Measurements from ENCODE around the gene DOK3. TPM values are rescaled to one million over a fixed set of nuclear protein-coding genes. Genes with fewer than 3 reads are reported as not detected.

Gene DOK3
- polyA plus RNA-seq, 1 donor (not counting 4 experiments of a cell fraction or from before 2014, with no cell fraction given), result 1.7 TPM

DNA sequence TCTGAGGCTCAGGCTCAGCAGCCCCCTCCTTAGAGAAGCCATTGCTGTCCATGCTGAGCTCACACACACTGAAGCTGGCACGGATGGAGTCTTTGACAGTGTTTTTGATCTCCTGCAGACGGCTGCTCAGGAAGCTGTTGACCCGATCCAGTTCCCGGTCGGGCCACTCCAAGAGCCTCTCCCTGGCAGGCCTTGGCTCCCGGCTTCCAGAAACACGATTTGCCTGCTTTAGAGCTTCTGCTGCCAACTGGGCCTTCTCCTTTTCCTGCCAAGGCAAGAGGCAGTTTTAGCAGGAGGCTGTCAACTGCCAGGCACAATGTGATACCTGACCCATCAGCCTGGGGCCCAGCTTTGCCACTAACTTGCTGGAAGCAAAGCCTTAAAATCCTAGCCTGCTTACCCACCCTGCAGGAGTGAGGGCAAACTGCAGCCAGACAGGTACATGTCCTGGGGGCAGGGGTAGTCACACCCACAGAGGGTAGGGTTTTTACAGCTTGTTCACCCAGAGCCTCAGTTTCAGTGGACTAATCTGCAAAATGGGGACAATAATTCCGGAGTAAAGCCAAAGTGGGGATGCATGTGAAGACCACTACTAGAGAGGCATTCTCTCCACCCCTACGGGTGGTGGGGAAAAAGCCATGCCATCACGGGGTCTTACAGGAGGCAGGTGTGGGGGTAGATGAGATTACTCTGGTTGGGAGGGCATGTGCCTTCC is 15.5 kb upstream of the DOK3 start:
- no peaks in the 10 kb centered on the region for H4K20me1 ChIP-seq (ENCODE audit: control insufficient read depth, extremely low read depth, insufficient read depth, low read length)
- H3K9me3 ChIP-seq (ENCODE audit: control insufficient read depth, low read depth, low read length), result no peaks in the 10 kb centered on the region
- FAIRE-seq (no peak), DNase-seq (ENCODE audit: low read depth, low spot score) (no peak)
- dilution Hi-C loops (cut with MboI; ENCODE audit: extremely low pct_ligation_motif_present, low sequenced_read_pairs), result no loop called here
- peaks cover 51 to 54% of the 10 kb centered on the region in 2 experiments for H3K36me3 ChIP-seq (ENCODE audit: control insufficient read depth in 2 of 2, extremely low read depth in 1 of 2, insufficient read depth in 2 of 2, low read length in 2 of 2)
- no peak overlapping the region for H3K9ac ChIP-seq (ENCODE audit: control insufficient read depth, extremely low read depth, insufficient read depth, low read length)
- H3K79me2 ChIP-seq (ENCODE audit: control insufficient read depth, insufficient read depth, low read length), result no peaks in the 10 kb centered on the region
- no peak overlapping the region for H3K4me2 ChIP-seq (ENCODE audit: control insufficient read depth, extremely low read depth, insufficient read depth, low read depth, low read length)
- no peak for TF ChIP-seq EZH2 (IDR thresholded peaks at IDR 0.05; ENCODE audit: low read length)
- TF ChIP-seq, protein P1, sequence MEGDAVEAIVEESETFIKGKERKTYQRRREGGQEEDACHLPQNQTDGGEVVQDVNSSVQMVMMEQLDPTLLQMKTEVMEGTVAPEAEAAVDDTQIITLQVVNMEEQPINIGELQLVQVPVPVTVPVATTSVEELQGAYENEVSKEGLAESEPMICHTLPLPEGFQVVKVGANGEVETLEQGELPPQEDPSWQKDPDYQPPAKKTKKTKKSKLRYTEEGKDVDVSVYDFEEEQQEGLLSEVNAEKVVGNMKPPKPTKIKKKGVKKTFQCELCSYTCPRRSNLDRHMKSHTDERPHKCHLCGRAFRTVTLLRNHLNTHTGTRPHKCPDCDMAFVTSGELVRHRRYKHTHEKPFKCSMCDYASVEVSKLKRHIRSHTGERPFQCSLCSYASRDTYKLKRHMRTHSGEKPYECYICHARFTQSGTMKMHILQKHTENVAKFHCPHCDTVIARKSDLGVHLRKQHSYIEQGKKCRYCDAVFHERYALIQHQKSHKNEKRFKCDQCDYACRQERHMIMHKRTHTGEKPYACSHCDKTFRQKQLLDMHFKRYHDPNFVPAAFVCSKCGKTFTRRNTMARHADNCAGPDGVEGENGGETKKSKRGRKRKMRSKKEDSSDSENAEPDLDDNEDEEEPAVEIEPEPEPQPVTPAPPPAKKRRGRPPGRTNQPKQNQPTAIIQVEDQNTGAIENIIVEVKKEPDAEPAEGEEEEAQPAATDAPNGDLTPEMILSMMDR (optimal IDR thresholded peaks at IDR 0.05 in 1 of 3, IDR thresholded peaks at IDR 0.05 in 1 of 3, conservative IDR thresholded peaks at IDR 0.05 in 1 of 3; ENCODE audit: extremely low read depth in 1 of 3, insufficient read depth in 2 of 3, low read length in 3 of 3), result no peak
- no peaks in the 10 kb centered on the region for H3K27me3 ChIP-seq (ENCODE audit: control insufficient read depth, extremely low read depth, insufficient read depth, low read length)
- H3K9me1 ChIP-seq (ENCODE audit: control insufficient read depth, extremely low read depth, insufficient read depth, low read length), result no peaks in the 10 kb centered on the region
- H3K27ac ChIP-seq (ENCODE audit: control insufficient read depth, insufficient read depth, low read length), result no peak overlapping the region
- H2AFZ ChIP-seq (ENCODE audit: control insufficient read depth, low read length), result no peak overlapping the region
- H3K4me1 ChIP-seq (ENCODE audit: control insufficient read depth, extremely low read depth, insufficient read depth, low read length), result peaks cover 10% of the 10 kb centered on the region
- no peak overlapping the region for H3K4me3 ChIP-seq (ENCODE audit: control insufficient read depth in 2 of 3, extremely low read depth in 1 of 3, insufficient read depth in 2 of 3, low read depth in 1 of 3, low read length in 3 of 3)

DNA sequence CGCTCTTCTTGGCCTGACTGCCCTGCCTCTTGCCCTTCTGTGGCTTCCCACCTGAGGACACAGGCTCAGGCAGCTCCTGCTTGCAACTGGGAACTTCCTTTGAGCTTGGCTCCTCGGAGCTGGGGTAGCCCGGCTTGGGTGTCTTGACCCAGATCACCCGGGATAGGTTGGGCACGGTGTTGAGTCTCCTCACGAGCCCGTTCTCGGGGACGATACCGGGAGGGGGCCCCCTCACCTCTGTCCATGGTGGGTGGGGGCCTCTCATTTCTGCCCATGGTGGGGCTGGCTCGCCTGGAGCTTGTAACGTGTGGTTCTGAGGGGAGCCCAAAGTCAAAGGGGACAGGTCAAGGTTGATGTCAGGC is 14.9 kb upstream of the DOK3 start:
- Histone ChIP-seq H3K27me3 (ENCODE audit: control insufficient read depth, extremely low read depth, insufficient read depth, low read length) (no peaks in the 10 kb centered on the region), H3K4me2 (ENCODE audit: control insufficient read depth, extremely low read depth, insufficient read depth, low read depth, low read length) (no peak overlapping the region), H2AFZ (ENCODE audit: control insufficient read depth, low read length) (no peak overlapping the region), H3K9me3 (ENCODE audit: control insufficient read depth, low read depth, low read length) (no peaks in the 10 kb centered on the region), H3K79me2 (ENCODE audit: control insufficient read depth, insufficient read depth, low read length) (peaks cover under 1% of the 10 kb centered on the region), H3K9me1 (ENCODE audit: control insufficient read depth, extremely low read depth, insufficient read depth, low read length) (no peaks in the 10 kb centered on the region), H3K9ac (ENCODE audit: control insufficient read depth, extremely low read depth, insufficient read depth, low read length) (no peak overlapping the region), H3K4me1 (ENCODE audit: control insufficient read depth, extremely low read depth, insufficient read depth, low read length) (peaks cover 4% of the 10 kb centered on the region), H4K20me1 (ENCODE audit: control insufficient read depth, extremely low read depth, insufficient read depth, low read length) (no peaks in the 10 kb centered on the region), H3K27ac (ENCODE audit: control insufficient read depth, insufficient read depth, low read length) (no peak overlapping the region), H3K36me3 (ENCODE audit: control insufficient read depth in 2 of 2, extremely low read depth in 1 of 2, insufficient read depth in 2 of 2, low read length in 2 of 2) (peaks cover 51 to 52% of the 10 kb centered on the region in 2 experiments), H3K4me3 (ENCODE audit: control insufficient read depth in 2 of 3, extremely low read depth in 1 of 3, insufficient read depth in 2 of 3, low read depth in 1 of 3, low read length in 3 of 3) (no peak overlapping the region)
- DNase-seq (ENCODE audit: low read depth, low spot score) (no peak), FAIRE-seq (no peak)
- no peak for TF ChIP-seq EZH2 (IDR thresholded peaks at IDR 0.05; ENCODE audit: low read length)
- TF ChIP-seq, protein P1 (optimal IDR thresholded peaks at IDR 0.05 in 1 of 3, IDR thresholded peaks at IDR 0.05 in 1 of 3, conservative IDR thresholded peaks at IDR 0.05 in 1 of 3; ENCODE audit: extremely low read depth in 1 of 3, insufficient read depth in 2 of 3, low read length in 3 of 3), result no peak
- dilution Hi-C loops (cut with MboI; ENCODE audit: extremely low pct_ligation_motif_present, low sequenced_read_pairs), result no loop called here
